A549 (cell line): ENCODE results near the gene SPAG5.

Source experiments
- HDAC2 ChIP-seq: fragments of 200-600 bp; sonication (generic); IDR thresholded peaks from 2 replicates; pipeline ENCODE4 v1.6.1; 2016
- JUNB ChIP-seq: fragments of >200 bp; sonication (Bioruptor Twin); formaldehyde crosslinking; IDR thresholded peaks from 2 replicates; pipeline ENCODE4 v1.6.1; 2016
- KDM1A ChIP-seq: fragments of 200-600 bp; sonication (generic); IDR thresholded peaks from 2 replicates; pipeline ENCODE4 v1.6.1; 2016; ENCODE audit warnings: low read depth, mild to moderate bottlenecking
- POLR2A ChIP-seq: IDR thresholded peaks from 2 replicates; pipeline ENCODE4 v1.6.1; 2012; ENCODE audit warnings: mild to moderate bottlenecking, low read length

GRCh38 chr17:28622186-28622585 is 23.4 kb upstream of the SPAG5 start:
- TF ChIP-seq JUNB (no peak), HDAC2 (no peak), POLR2A (no peak), KDM1A (no peak)
